GM12872 (cell line): Measurements from ENCODE around the gene XRCC3.

ENCODE experiments used
- TF ChIP-seq, protein P1 (sequence below): IDR thresholded peaks from 3 replicates; pipeline ENCODE4 v1.5.1; 2011; ENCODE audit warnings: low read depth, mild to moderate bottlenecking, low read length, moderate library complexity; ENCODE audit not compliant: insufficient read depth

XRCC3 gene

DNA sequence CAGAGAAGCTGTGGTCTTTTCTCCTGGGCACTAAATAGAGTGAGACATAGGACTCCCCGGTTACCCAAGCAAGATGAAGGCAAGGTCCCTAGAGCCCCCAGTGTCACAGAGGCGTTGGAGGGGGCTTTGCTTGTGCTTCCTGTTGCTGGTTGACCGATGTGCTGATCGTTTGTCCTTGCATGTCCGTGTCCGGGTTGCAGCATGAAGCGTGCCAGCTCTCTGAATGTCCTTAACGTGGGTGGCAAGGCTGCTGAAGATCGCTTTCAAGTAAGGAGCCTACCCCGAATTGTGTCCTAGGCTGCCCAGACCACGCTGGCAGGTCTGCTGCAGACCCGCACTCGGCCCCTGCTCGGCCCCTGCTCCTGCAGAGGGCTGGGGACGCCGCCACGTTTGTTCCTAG is 23.1 kb downstream of the XRCC3 start:
- TF ChIP-seq, protein P1, sequence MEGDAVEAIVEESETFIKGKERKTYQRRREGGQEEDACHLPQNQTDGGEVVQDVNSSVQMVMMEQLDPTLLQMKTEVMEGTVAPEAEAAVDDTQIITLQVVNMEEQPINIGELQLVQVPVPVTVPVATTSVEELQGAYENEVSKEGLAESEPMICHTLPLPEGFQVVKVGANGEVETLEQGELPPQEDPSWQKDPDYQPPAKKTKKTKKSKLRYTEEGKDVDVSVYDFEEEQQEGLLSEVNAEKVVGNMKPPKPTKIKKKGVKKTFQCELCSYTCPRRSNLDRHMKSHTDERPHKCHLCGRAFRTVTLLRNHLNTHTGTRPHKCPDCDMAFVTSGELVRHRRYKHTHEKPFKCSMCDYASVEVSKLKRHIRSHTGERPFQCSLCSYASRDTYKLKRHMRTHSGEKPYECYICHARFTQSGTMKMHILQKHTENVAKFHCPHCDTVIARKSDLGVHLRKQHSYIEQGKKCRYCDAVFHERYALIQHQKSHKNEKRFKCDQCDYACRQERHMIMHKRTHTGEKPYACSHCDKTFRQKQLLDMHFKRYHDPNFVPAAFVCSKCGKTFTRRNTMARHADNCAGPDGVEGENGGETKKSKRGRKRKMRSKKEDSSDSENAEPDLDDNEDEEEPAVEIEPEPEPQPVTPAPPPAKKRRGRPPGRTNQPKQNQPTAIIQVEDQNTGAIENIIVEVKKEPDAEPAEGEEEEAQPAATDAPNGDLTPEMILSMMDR, result no peak

DNA sequence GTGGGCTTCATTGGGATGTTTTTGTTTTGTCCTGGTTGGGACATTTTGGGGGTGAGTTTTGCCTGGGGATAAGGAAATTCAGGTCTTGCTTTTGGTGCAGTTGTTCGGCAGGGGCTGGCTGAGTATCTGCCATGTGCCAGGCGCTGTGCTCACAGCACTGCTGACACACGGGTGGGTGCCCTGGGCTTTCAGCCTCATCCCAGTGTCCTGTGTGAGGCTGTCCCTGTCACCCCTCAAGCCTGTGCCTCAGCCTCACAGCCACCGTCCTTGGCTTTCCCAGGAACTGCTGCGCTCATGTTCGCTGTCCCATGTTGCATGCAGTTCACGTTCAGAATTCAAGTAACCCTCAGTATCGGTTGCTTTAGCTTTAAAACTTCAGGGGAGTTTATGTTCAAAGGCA is 24.9 kb downstream of the XRCC3 start:
- TF ChIP-seq, protein P1, result no peak

DNA sequence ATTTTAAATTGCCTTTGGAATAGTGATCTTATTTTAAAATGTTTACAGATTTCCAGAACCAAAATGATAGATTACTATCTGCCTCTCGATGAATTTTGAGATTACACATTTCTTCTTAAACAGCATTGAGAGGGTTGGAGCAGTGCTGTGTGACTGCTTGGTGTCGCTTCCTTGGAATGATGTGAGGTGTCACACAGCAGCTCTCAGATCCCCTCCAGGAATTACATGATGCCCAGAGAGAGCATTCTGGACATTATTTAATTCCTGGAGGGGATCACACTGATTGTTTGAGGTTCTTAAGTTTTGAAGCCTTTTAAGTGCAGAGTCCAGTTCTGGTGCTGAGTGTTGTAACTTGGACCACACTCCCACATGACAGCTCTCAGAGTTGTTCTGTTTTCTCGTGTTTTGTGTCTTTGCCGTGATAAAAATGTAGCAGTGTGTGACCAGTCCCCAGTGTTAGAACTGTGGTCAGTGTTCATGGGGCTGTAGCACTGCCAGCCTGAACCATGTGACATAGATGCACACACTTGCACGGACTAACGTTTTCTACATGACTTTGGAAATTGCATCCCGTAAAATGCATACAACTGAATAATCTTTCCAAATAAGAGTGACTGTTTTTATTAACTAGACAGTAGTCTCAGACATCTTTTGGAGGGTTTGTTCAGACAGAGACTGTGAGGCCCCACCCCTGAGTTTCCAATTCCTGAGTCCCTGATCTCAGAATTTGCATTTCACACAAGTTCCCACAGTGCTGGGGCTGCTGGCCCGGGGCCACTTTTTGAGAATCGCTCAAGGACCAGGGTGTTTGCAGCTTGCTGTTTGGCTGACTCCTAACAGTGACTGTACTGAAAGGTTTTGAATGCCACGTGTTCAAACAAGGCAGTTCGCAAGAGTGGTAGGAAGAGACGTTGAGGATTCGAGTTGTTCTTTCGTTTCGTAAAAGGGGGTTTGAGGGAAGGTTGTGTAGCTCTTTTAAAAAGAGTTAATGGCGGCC is 26.0 kb downstream of the XRCC3 start:
- TF ChIP-seq, protein P1, result no peak

DNA sequence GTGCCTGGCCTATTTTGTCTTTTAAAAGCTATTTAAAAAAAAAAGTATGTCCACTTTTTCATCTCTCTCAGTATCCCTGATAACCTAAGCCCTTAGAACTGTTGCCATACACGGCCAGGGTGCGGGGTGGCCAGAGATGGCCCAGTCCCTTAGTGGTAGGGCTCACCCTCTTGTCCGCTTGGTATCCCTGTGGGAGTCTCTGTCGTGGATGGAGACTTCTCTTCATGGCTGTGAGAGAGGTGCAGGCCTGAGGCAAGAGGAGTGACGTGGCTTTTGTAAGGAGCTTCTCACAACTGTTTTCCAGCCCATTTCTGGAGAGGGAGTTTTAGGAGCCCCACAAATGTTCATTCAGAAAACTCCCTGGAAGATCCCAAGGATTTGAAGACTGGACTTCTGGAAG is 26.8 kb downstream of the XRCC3 start:
- TF ChIP-seq, protein P1, result no peak

DNA sequence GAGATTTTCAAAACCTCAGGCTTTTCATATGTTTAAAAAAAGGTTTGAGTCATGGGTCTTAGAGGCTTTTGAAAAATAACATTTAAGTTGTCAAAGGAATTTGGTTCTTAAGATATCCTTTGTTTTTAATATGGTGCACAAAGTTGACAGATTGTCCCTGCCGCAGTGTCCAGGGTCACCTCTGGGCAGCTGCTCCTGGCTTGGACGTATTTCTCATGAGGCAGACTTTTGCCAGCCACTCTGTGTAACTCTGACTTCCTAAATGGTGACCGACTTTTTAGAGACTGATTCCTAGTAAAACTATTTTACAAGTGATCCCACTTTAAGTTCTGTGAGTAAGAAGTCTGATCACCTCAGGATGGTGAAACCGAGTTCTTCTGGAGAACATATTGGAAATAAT is 27.5 kb downstream of the XRCC3 start:
- TF ChIP-seq, protein P1, result no peak

DNA sequence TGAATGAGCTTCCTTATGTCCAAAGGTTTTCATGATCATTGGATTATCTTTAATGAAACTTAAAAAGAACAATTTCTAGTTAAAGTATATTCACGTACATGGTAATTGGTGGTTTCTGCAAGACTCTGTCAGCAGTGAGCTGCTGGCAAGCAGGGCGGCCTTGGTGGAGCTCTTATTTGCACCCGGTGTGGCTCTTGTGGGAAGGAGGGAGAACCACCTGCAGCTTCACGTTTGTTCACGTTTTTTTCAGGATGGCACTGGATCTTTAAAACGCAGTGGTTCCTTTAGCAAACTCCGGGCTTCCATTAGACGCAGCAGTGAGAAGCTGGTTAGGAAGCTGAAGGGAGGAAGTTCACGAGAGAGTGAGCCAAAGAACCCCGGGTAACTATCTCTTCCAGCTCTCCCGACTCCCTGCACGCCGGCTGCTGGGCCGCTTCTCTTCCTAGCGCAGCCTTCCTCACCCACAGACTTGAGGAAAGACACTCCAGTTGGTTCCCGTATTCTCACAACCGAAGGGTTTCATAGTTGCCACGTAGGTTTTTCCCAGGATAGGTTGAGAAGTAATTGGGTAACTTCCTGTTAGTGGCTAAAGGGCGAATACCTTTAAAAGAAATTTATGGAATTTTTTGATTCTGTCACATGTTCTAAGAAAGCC is 28.3 kb downstream of the XRCC3 start:
- TF ChIP-seq, protein P1, result no peak
